Natural killer cell (primary cell): ENCODE data around the gene KRT82. TPM values are rescaled to one million over a fixed set of nuclear protein-coding genes. Genes with fewer than 3 reads are reported as not detected.

Source experiments
- ATAC-seq, 3 donors: fragments of 150-1000 bp in 2 of 3; fragments of 200-7000 bp in 1 of 3; cut with Tn5 transposase; 1 replicate in 1 of 3; 2 replicates in 2 of 3; pipeline ENCODE4 v1.10.0; 2021; ENCODE audit warnings: mild to moderate bottlenecking in 2 of 3, moderate library complexity in 2 of 3
- DNase-seq, 2 donors: peaks; one replicate each; pipeline versions ENCODE4 v3.0.0 to v3.0.0-alpha.2; 2013 to 2021; ENCODE audit warnings: mixed read lengths in 1 of 2
- H3K27ac ChIP-seq: one replicate; pipeline ENCODE4 v1.5.1; 2013; ENCODE audit warnings: mild to moderate bottlenecking, low read length
- H3K27me3 ChIP-seq: one replicate; pipeline ENCODE4 v1.6.1; 2013; ENCODE audit warnings: low read length; ENCODE audit not compliant: control insufficient read depth, insufficient read depth
- H3K36me3 ChIP-seq: one replicate; pipeline ENCODE4 v1.6.1; 2013; ENCODE audit warnings: low read length; ENCODE audit not compliant: control insufficient read depth, insufficient read depth
- H3K4me1 ChIP-seq: one replicate; pipeline ENCODE4 v1.6.1; 2013; ENCODE audit warnings: low read length; ENCODE audit not compliant: control insufficient read depth, insufficient read depth
- H3K4me3 ChIP-seq: one replicate; pipeline ENCODE4 v1.5.1; 2013; ENCODE audit warnings: low read length
- H3K9me3 ChIP-seq: one replicate; pipeline ENCODE4 v1.6.1; 2013; ENCODE audit warnings: low read length; ENCODE audit not compliant: control insufficient read depth, insufficient read depth
- H3K27ac Mint-ChIP-seq, 2 donors: one replicate each; pipeline ENCODE4 v1.8.0; 2022; ENCODE audit warnings: mild to moderate bottlenecking in 2 of 2, mixed read lengths in 2 of 2, moderate library complexity in 1 of 2
- H3K27me3 Mint-ChIP-seq, 2 donors: one replicate each; pipeline ENCODE4 v1.8.0; 2022; ENCODE audit warnings: low read depth in 2 of 2, mixed read lengths in 2 of 2
- H3K36me3 Mint-ChIP-seq: one replicate; pipeline ENCODE4 v1.8.0; 2022; ENCODE audit warnings: mixed read lengths
- H3K4me1 Mint-ChIP-seq, 2 donors: one replicate each; pipeline ENCODE4 v1.8.0; 2022; ENCODE audit warnings: mixed read lengths in 2 of 2
- H3K4me3 Mint-ChIP-seq: one replicate; pipeline ENCODE4 v1.8.0; 2022; ENCODE audit warnings: mild to moderate bottlenecking, moderate library complexity, mixed read lengths
- H3K9me3 Mint-ChIP-seq, 2 donors: one replicate each; pipeline ENCODE4 v1.8.0; 2022; ENCODE audit warnings: mixed read lengths in 2 of 2
- WGBS: methylation state at CpG from one replicate; pipeline ENCODE4 v1.1.7; 2013; ENCODE audit warnings: missing lambda C conversion rate; ENCODE audit not compliant: insufficient coverage; 5-methylcytosine and 5-hydroxymethylcytosine counted together
- intact Hi-C: fragments of 100-400 bp; cut with micrococcal nuclease; formaldehyde crosslinking; loops from one replicate; pipeline ENCODE4 v1.14.2; 2022
- total RNA-seq, 4 donors: library from RNA; stranded (reverse); fragments of 120-200 nt in 1 of 4; gene quantifications; one replicate each; pipeline versions ENCODE4 v1.2.3 to v1.2.4, GENCODE V29; 2013 to 2022
- TF ChIP-seq, protein P1 (sequence below): fragments of 200-600 bp; IDR thresholded peaks from one replicate; pipeline ENCODE4 v1.8.0; 2022; ENCODE audit warnings: antibody characterized with exemption

KRT82 gene
- total RNA-seq, 3 donors from 2014 or later (not counting 1 experiment from before 2014, with no cell fraction given), result not detected

DNA sequence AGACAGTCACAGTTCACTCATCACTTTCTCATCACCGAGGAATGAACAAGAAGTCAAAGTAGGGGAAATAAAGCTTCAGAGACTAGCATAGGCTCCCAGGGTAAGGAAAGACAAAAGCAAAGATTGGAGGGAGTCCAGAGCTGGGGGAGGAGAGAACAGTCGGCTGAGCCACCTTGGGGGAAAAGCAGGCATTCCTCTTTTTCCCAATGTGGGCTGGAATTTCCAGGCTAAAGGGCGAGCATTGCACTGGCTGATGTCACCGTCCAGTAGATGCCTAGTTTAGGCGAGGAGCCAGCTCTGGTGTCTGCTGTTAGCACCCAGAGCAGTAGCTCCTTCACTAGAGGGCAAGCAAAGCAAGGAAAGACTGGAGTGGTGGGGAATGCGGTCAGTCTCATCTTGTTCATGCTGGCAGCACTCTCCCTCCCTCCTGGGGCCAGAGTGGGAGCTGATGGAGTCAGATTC, 36.5 kb upstream of the KRT82 start:
- H3K36me3 Mint-ChIP-seq, result no peaks in the 10 kb centered on the region
- 43% methylated on average over 5 of the region's 6 CpGs for WGBS
- intact Hi-C loops, result no loop called here

DNA sequence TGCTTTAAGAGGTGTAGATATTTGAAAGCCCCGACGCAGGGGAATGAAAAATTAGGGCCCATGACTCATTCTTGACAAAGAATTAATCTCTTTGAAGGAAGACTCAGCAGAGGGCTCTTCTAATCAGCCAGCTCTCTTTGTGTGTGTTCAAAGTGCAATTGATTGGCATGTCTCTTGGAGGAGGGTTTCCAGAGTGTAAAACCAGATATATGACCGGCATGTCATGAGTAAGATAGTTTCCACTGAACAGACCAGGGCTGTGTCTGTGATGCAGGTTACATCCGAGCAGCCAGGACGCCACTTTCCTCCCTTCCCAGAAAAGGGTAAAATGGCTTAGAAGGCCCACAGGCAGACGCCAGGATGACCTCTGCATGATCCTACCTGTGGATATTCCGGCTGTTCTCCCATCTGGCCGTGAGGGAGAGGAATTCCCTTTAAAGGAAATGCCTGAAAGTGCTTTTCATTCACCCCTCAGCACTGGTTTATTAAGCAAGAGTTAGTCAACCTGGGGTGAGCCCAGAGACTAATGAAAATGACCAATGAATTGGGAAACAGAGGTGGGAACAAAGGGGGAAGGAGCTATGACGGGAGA, 35.3 kb upstream of the KRT82 start:
- 74% methylated on average over 9 of the region's 9 CpGs for WGBS
- ATAC-seq (no peak), DNase-seq (no peak)
- H3K36me3 Mint-ChIP-seq, result no peaks in the 10 kb centered on the region
- no peak overlapping the region for H3K27ac Mint-ChIP-seq
- Histone ChIP-seq H3K27me3 (peaks cover 3% of the 10 kb centered on the region), H3K36me3 (no peaks in the 10 kb centered on the region), H3K4me3 (no peak overlapping the region), H3K4me1 (no peaks in the 10 kb centered on the region), H3K27ac (no peak overlapping the region), H3K9me3 (no peaks in the 10 kb centered on the region)
- H3K9me3 Mint-ChIP-seq, result no peaks in the 10 kb centered on the region
- peaks cover 30 to 31% of the 10 kb centered on the region in 2 donors for H3K27me3 Mint-ChIP-seq
- H3K4me3 Mint-ChIP-seq, result no peak overlapping the region
- H3K4me1 Mint-ChIP-seq, result peaks cover 4 to 5% of the 10 kb centered on the region in 2 donors
- TF ChIP-seq, protein P1, sequence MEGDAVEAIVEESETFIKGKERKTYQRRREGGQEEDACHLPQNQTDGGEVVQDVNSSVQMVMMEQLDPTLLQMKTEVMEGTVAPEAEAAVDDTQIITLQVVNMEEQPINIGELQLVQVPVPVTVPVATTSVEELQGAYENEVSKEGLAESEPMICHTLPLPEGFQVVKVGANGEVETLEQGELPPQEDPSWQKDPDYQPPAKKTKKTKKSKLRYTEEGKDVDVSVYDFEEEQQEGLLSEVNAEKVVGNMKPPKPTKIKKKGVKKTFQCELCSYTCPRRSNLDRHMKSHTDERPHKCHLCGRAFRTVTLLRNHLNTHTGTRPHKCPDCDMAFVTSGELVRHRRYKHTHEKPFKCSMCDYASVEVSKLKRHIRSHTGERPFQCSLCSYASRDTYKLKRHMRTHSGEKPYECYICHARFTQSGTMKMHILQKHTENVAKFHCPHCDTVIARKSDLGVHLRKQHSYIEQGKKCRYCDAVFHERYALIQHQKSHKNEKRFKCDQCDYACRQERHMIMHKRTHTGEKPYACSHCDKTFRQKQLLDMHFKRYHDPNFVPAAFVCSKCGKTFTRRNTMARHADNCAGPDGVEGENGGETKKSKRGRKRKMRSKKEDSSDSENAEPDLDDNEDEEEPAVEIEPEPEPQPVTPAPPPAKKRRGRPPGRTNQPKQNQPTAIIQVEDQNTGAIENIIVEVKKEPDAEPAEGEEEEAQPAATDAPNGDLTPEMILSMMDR, result no peak
- intact Hi-C loops, result no loop called here

More for the DNA sequence above, 36.5 kb upstream of the KRT82 start:
- DNase-seq, result no peak
- H3K4me3 ChIP-seq, result no peak overlapping the region
- Mint-ChIP-seq H3K27ac (no peak overlapping the region), H3K9me3 (no peaks in the 10 kb centered on the region), H3K27me3 (peaks cover 20 to 22% of the 10 kb centered on the region in 2 donors), H3K4me3 (no peak overlapping the region), H3K4me1 (peaks cover 11 to 15% of the 10 kb centered on the region in 2 donors)
- H3K36me3 ChIP-seq, result no peaks in the 10 kb centered on the region
- H3K27me3 ChIP-seq, result peaks cover 3% of the 10 kb centered on the region
- no peak for ATAC-seq
- TF ChIP-seq, protein P1, result no peak
- no peaks in the 10 kb centered on the region for H3K4me1 ChIP-seq
- no peaks in the 10 kb centered on the region for H3K9me3 ChIP-seq
- no peak overlapping the region for H3K27ac ChIP-seq

DNA sequence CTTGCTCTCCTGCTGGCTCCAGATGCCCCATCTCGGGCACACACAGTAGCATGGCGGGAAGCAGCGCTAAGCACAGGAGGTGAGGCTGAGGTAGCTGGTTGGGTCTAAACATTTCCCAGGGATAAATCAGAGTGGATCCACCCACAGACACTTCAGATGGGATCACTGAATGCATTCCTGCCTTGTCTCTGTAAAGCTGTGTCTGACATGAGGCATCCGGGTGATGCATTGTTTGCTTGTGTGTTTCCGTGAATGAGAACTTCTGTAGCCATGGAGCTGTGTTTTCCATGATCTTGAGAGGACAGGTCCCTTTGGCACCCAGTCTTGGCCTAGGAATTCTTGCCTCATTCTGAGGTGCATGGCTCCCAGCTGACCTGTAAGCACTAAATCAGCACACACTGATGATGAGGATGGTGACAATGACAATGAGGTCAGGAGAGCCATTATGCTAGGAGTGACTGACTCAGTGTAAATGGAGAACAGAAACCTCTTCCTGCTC, 34.7 kb upstream of the KRT82 start:
- H3K27me3 ChIP-seq, result peaks cover 3% of the 10 kb centered on the region
- peaks cover 29 to 32% of the 10 kb centered on the region in 2 donors for H3K27me3 Mint-ChIP-seq
- WGBS, result 93% methylated on average over 5 of the region's 5 CpGs

More for the DNA sequence above, 34.7 kb upstream of the KRT82 start:
- intact Hi-C loops, result no loop called here
- Mint-ChIP-seq H3K4me1 (no peaks in the 10 kb centered on the region), H3K9me3 (no peaks in the 10 kb centered on the region), H3K27ac (no peak overlapping the region), H3K36me3 (no peaks in the 10 kb centered on the region), H3K4me3 (no peak overlapping the region)
- H3K27ac ChIP-seq, result no peak overlapping the region
- H3K36me3 ChIP-seq, result no peaks in the 10 kb centered on the region
- H3K4me1 ChIP-seq, result no peaks in the 10 kb centered on the region
- H3K4me3 ChIP-seq, result no peak overlapping the region
- DNase-seq, result no peak
- ATAC-seq, result no peak
- H3K9me3 ChIP-seq, result no peaks in the 10 kb centered on the region
- TF ChIP-seq, protein P1, result no peak
